ENCODE measurements around the gene NACC1.
A peak's percentile ranks its signal among the peaks of the same experiment; 100 is the strongest.

The NACC1 gene

GRCh38 chr19:13087795-13088537 lies 30.1 kb upstream of the NACC1 start:
- no peak for DNase-seq (ENCODE audit: low spot score)

GRCh38 chr19:13089139-13089856 lies 28.8 kb upstream of the NACC1 start:
- no peak for DNase-seq (ENCODE audit: low spot score)

GRCh38 chr19:13089857-13090507 lies 28.1 kb upstream of the NACC1 start:
- no peak for DNase-seq (ENCODE audit: low spot score)

GRCh38 chr19:13090511-13091231 lies 27.4 kb upstream of the NACC1 start:
- DNase-seq (ENCODE audit: low spot score) = no peak

- DNase-seq (ENCODE audit: low spot score) = peak; percentile 75
Observed at GRCh38 chr19:13091400-13092157, 26.5 kb upstream of the NACC1 start.

GRCh38 chr19:13092158-13092543 lies 25.9 kb upstream of the NACC1 start:
- DNase-seq (ENCODE audit: low spot score) = no peak

- DNase-seq (ENCODE audit: low spot score) = no peak
Observed at GRCh38 chr19:13092606-13093235, 25.3 kb upstream of the NACC1 start.

- DNase-seq (ENCODE audit: low spot score) = peak; percentile 95
Observed at GRCh38 chr19:13093407-13094105, 24.5 kb upstream of the NACC1 start.

- DNase-seq (ENCODE audit: low spot score) = no peak
Observed at GRCh38 chr19:13094106-13094504, 24.0 kb upstream of the NACC1 start.

- no peak for DNase-seq (ENCODE audit: low spot score)
Observed at GRCh38 chr19:13094771-13095392, 23.2 kb upstream of the NACC1 start.

- no peak for DNase-seq (ENCODE audit: low spot score)
Observed at GRCh38 chr19:13095393-13095784, 22.7 kb upstream of the NACC1 start.

- DNase-seq (ENCODE audit: low spot score) = no peak
Observed at GRCh38 chr19:13095934-13096927, 21.8 kb upstream of the NACC1 start.

GRCh38 chr19:13097033-13097462 lies 21.0 kb upstream of the NACC1 start:
- no peak for DNase-seq (ENCODE audit: low spot score)

GRCh38 chr19:13097463-13098258 lies 20.4 kb upstream of the NACC1 start:
- DNase-seq (ENCODE audit: low spot score) = no peak

- DNase-seq (ENCODE audit: low spot score) = peak; percentile 68
Observed at GRCh38 chr19:13098277-13099072, 19.6 kb upstream of the NACC1 start.

- no peak for DNase-seq (ENCODE audit: low spot score)
Observed at GRCh38 chr19:13099073-13099999, 18.7 kb upstream of the NACC1 start.

Data from AG08396 (cell line).